DND-41 (cell line): ENCODE data around the gene MYO5A.
A peak's percentile ranks its signal among the peaks of the same experiment; 100 is the strongest.

ENCODE experiments used
- ATAC-seq: fragments of 200-7000 bp; cut with Tn5 transposase; 3 replicates; pipeline ENCODE4 v1.9.1; 2021; ENCODE audit warnings: low read depth; ENCODE audit not compliant: insufficient read depth
- DNase-seq: peaks from one replicate; pipeline ENCODE4 v3.0.0-alpha.2; 2020
- H2AFZ ChIP-seq: 2 replicates; pipeline ENCODE4 v1.6.0; 2012; ENCODE audit warnings: low read depth, low read length
- H3K27ac ChIP-seq: 2 replicates; pipeline ENCODE4 v1.5.1; 2012; ENCODE audit warnings: low read length, inconsistent platforms
- H3K27me3 ChIP-seq: fragments of 200-600 bp; sonication (generic); 2 replicates; pipeline ENCODE4 v1.6.0; 2012; ENCODE audit warnings: low read length, mild to moderate bottlenecking, inconsistent platforms; ENCODE audit not compliant: insufficient read depth, poor library complexity
- H3K36me3 ChIP-seq: 2 replicates; pipeline ENCODE4 v1.5.1; 2012; ENCODE audit warnings: low read length, inconsistent platforms; ENCODE audit not compliant: insufficient read depth
- H3K4me1 ChIP-seq: 2 replicates; pipeline ENCODE4 v1.5.1; 2012; ENCODE audit warnings: mild to moderate bottlenecking, low read length; ENCODE audit not compliant: insufficient read depth
- H3K4me2 ChIP-seq: 2 replicates; pipeline ENCODE4 v1.6.0; 2012; ENCODE audit warnings: mild to moderate bottlenecking, moderate library complexity, low read length, inconsistent platforms; ENCODE audit not compliant: insufficient read depth
- H3K4me3 ChIP-seq, 2 experiments: fragments of 200-600 bp in 1 of 2; shearing (Covaris generic) in 1 of 2; 2 replicates each; pipeline ENCODE4 v1.5.1; 2012 to 2016; ENCODE audit warnings: inconsistent platforms in 2 of 2, low read length in 2 of 2, mild to moderate bottlenecking in 2 of 2, low read depth in 1 of 2, moderate library complexity in 1 of 2
- H3K79me2 ChIP-seq: 2 replicates; pipeline ENCODE4 v1.6.0; 2012; ENCODE audit warnings: low read length, inconsistent platforms; ENCODE audit not compliant: insufficient read depth
- H3K9ac ChIP-seq: 2 replicates; pipeline ENCODE4 v1.6.0; 2012; ENCODE audit warnings: low read depth, mild to moderate bottlenecking, inconsistent platforms, low read length, moderate library complexity
- H3K9me3 ChIP-seq: 2 replicates; pipeline ENCODE4 v1.5.1; 2012; ENCODE audit warnings: low read length, moderate library complexity, mild to moderate bottlenecking, inconsistent platforms; ENCODE audit not compliant: insufficient read depth, severe bottlenecking
- H4K20me1 ChIP-seq: 2 replicates; pipeline ENCODE4 v1.6.0; 2012; ENCODE audit warnings: low read length; ENCODE audit not compliant: insufficient read depth
- EZH2 ChIP-seq: IDR thresholded peaks from 3 replicates; pipeline ENCODE4 v1.6.1; 2012; ENCODE audit warnings: borderline replicate concordance, low read depth, mild to moderate bottlenecking, moderate library complexity, low read length, inconsistent platforms; ENCODE audit not compliant: severe bottlenecking
- TF ChIP-seq, protein P1 (sequence below): IDR thresholded peaks from 2 replicates; pipeline ENCODE4 v1.5.1; 2012; ENCODE audit warnings: borderline replicate concordance, low read length, moderate library complexity, mild to moderate bottlenecking; ENCODE audit not compliant: poor library complexity, severe bottlenecking; ENCODE audit errors: extremely low read depth

Gene MYO5A

DNA sequence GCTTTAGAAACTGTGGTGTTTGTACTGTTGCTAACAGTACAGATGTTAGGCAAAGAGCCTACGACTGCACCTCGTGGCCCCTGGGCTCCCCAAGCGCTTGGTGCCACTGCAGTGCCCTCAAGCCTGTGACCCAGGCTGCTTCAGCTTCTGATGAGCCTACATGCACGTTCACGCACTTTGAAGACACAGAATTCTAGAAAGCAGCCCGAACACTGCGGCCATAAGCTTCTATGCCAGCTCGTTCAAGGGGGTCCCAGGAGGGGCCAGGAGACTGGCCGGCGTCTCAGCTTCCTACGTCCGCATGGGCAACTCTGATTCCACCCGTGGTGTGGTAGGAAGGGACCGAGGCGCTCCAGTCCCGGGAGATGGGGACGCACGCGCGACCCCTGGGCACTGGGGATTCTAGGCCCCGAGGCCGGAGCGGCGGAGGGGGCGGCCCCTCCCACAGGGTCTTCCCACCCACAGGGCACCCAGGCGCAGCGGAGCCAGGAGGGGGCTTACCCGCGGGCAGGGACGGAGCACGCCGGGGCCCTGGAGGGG lies 233.7 kb downstream of the MYO5A start:
- no peaks in the 10 kb centered on the region for H3K79me2 ChIP-seq
- no peaks in the 10 kb centered on the region for H3K27me3 ChIP-seq
- DNase-seq (no peak), ATAC-seq (no peak)
- H3K4me2 ChIP-seq: no peak overlapping the region
- no peaks in the 10 kb centered on the region for H3K4me1 ChIP-seq
- no peaks in the 10 kb centered on the region for H3K36me3 ChIP-seq
- no peak overlapping the region for H3K4me3 ChIP-seq
- no peak overlapping the region for H3K9ac ChIP-seq
- no peak for TF ChIP-seq EZH2
- TF ChIP-seq, protein P1, sequence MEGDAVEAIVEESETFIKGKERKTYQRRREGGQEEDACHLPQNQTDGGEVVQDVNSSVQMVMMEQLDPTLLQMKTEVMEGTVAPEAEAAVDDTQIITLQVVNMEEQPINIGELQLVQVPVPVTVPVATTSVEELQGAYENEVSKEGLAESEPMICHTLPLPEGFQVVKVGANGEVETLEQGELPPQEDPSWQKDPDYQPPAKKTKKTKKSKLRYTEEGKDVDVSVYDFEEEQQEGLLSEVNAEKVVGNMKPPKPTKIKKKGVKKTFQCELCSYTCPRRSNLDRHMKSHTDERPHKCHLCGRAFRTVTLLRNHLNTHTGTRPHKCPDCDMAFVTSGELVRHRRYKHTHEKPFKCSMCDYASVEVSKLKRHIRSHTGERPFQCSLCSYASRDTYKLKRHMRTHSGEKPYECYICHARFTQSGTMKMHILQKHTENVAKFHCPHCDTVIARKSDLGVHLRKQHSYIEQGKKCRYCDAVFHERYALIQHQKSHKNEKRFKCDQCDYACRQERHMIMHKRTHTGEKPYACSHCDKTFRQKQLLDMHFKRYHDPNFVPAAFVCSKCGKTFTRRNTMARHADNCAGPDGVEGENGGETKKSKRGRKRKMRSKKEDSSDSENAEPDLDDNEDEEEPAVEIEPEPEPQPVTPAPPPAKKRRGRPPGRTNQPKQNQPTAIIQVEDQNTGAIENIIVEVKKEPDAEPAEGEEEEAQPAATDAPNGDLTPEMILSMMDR: no peak
- H3K27ac ChIP-seq: no peak overlapping the region
- H4K20me1 ChIP-seq: no peaks in the 10 kb centered on the region
- no peak overlapping the region for H2AFZ ChIP-seq
- H3K9me3 ChIP-seq: no peaks in the 10 kb centered on the region

DNA sequence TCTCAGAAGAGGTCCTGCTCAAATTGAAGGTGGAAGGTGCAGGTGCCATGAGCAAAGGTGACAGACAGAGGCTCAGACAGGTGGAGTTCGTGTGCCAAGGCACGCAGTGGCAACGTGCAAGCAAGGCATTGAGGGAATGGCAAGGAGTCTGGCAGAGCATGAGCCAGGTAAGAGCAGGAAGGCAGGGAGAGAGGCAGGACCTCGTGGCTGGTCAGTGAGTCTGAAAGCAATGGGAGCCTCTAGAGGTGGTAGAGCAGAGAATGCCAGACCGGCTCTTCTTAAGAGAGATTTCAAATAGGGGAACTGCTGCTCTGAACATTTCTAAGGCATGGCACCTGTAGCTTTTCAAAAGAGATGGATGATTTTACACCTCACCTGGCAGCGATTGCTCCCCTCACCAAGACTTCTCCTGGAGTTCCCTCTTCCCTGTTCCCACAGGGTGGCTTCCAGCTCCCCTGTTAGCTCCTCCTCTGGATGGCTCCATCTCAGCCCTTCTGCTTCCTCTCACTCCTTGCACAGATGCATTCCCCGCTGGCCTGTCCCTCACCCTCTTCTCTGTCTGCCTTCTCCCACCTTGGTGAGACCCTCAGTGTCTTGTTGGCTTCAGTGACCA lies 235.8 kb downstream of the MYO5A start:
- Histone ChIP-seq H3K27ac (no peak overlapping the region), H3K36me3 (no peaks in the 10 kb centered on the region), H3K4me2 (no peak overlapping the region), H2AFZ (no peak overlapping the region), H4K20me1 (no peaks in the 10 kb centered on the region), H3K79me2 (no peaks in the 10 kb centered on the region), H3K27me3 (no peaks in the 10 kb centered on the region), H3K9me3 (no peaks in the 10 kb centered on the region), H3K4me1 (no peaks in the 10 kb centered on the region), H3K9ac (no peak overlapping the region), H3K4me3 (no peak overlapping the region)
- TF ChIP-seq EZH2: no peak
- TF ChIP-seq, protein P1: no peak
- DNase-seq (no peak), ATAC-seq (no peak)

DNA sequence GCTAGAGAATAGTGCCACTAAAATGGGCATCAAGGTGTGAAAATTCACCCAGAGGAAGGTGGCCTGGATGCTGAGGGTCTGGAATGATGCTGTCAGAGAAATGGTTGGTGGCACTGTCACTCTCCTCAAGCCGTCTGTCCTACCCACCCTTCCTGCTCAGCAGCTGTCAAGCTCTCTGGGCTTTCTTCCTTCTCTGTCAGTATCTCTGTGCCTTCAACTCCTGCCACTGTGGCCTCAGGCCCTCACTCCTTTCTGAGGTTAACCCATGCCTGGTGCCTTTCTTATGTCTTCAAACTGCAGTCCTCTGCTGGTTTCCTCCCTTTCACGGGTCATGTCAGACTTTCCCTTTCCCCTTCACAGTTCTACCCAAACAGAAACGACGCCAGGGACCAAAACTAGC lies 237.5 kb downstream of the MYO5A start:
- Histone ChIP-seq H3K27ac (no peak overlapping the region), H3K9me3 (no peaks in the 10 kb centered on the region), H3K36me3 (no peaks in the 10 kb centered on the region), H3K79me2 (no peaks in the 10 kb centered on the region), H3K27me3 (no peaks in the 10 kb centered on the region), H4K20me1 (no peaks in the 10 kb centered on the region), H2AFZ (no peak overlapping the region), H3K4me3 (no peak overlapping the region), H3K9ac (no peak overlapping the region), H3K4me1 (no peaks in the 10 kb centered on the region), H3K4me2 (no peak overlapping the region)
- ATAC-seq (peak; percentile 39; the same call in 2 of the 3 replicates), DNase-seq (no peak)
- TF ChIP-seq, protein P1: no peak
- TF ChIP-seq EZH2: no peak
